ENCODE results near the gene RAP2A. TPM values are rescaled to one million over a fixed set of nuclear protein-coding genes. Genes with fewer than 3 reads are reported as not detected.

Gene RAP2A
- total and polyA plus RNA-seq, 2 experiments from 2014 or later, result 12.1 to 41.9 TPM

GRCh38 chr13:97512732-97513131 lies 78.8 kb downstream of the RAP2A start:
- Histone ChIP-seq H3K79me2 (no peaks in the 10 kb centered on the region), H3K36me3 (replicated peaks; ENCODE audit: insufficient read depth, low read depth) (no peaks in the 10 kb centered on the region), H3K4me2 (no peak overlapping the region), H3K4me1 (ENCODE audit: insufficient read depth) (no peaks in the 10 kb centered on the region), H3K9me2 (replicated peaks; ENCODE audit: insufficient read depth) (no peaks in the 10 kb centered on the region), H4K20me1 (ENCODE audit: insufficient read depth, poor library complexity, severe bottlenecking) (no peaks in the 10 kb centered on the region), H3K9me3 (ENCODE audit: low read depth) (no peaks in the 10 kb centered on the region), H2AFZ (no peak overlapping the region), H3K27me3 (no peaks in the 10 kb centered on the region), H3K4me3 (no peak overlapping the region), H3K27ac (no peak overlapping the region)
- WGBS (ENCODE audit: low lambda C conversion rate, missing lambda C conversion rate), result 89% methylated on average over 3 of the region's 3 CpGs
- TF ChIP-seq EZH2 (IDR thresholded peaks at IDR 0.05; ENCODE audit: borderline replicate concordance) (no peak), CTCF (IDR thresholded peaks at IDR 0.05; ENCODE audit: poor library complexity) (no peak), EZH2phosphoT487 (IDR thresholded peaks at IDR 0.05; ENCODE audit: low read depth, severe bottlenecking, unreplicated experiment) (no peak)
- DNase-seq (ENCODE audit: low spot score), result no peak

- no peaks in the 10 kb centered on the region for H4K20me1 ChIP-seq (ENCODE audit: insufficient read depth, poor library complexity, severe bottlenecking)
- no peaks in the 10 kb centered on the region for H3K27me3 ChIP-seq
- no peak overlapping the region for H3K4me3 ChIP-seq
- WGBS (ENCODE audit: low lambda C conversion rate, missing lambda C conversion rate), result 67% methylated on average over 1 of the region's 1 CpG
- no peaks in the 10 kb centered on the region for H3K36me3 ChIP-seq (replicated peaks; ENCODE audit: insufficient read depth, low read depth)
- no peak for TF ChIP-seq EZH2 (IDR thresholded peaks at IDR 0.05; ENCODE audit: borderline replicate concordance)
- no peak for TF ChIP-seq EZH2phosphoT487 (IDR thresholded peaks at IDR 0.05; ENCODE audit: low read depth, severe bottlenecking, unreplicated experiment)
- no peak for TF ChIP-seq CTCF (IDR thresholded peaks at IDR 0.05; ENCODE audit: poor library complexity)
- DNase-seq (ENCODE audit: low spot score), result no peak
- H3K9me3 ChIP-seq (ENCODE audit: low read depth), result no peaks in the 10 kb centered on the region
- H3K4me1 ChIP-seq (ENCODE audit: insufficient read depth), result no peaks in the 10 kb centered on the region
- no peaks in the 10 kb centered on the region for H3K9me2 ChIP-seq (replicated peaks; ENCODE audit: insufficient read depth)
- no peak overlapping the region for H3K27ac ChIP-seq
- H3K79me2 ChIP-seq, result no peaks in the 10 kb centered on the region
- no peak overlapping the region for H2AFZ ChIP-seq
- no peak overlapping the region for H3K4me2 ChIP-seq
Observed at GRCh38 chr13:97515643-97516042, 81.7 kb downstream of the RAP2A start.

- Histone ChIP-seq H4K20me1 (ENCODE audit: insufficient read depth, poor library complexity, severe bottlenecking) (no peaks in the 10 kb centered on the region), H3K9me3 (ENCODE audit: low read depth) (no peaks in the 10 kb centered on the region), H3K27ac (no peak overlapping the region), H2AFZ (no peak overlapping the region), H3K36me3 (replicated peaks; ENCODE audit: insufficient read depth, low read depth) (no peaks in the 10 kb centered on the region), H3K9me2 (replicated peaks; ENCODE audit: insufficient read depth) (no peaks in the 10 kb centered on the region), H3K4me3 (no peak overlapping the region), H3K79me2 (no peaks in the 10 kb centered on the region), H3K4me1 (ENCODE audit: insufficient read depth) (no peaks in the 10 kb centered on the region), H3K4me2 (no peak overlapping the region), H3K27me3 (no peaks in the 10 kb centered on the region)
- 73% methylated on average over 1 of the region's 1 CpG for WGBS (ENCODE audit: low lambda C conversion rate, missing lambda C conversion rate)
- TF ChIP-seq CTCF (IDR thresholded peaks at IDR 0.05; ENCODE audit: poor library complexity) (no peak), EZH2phosphoT487 (IDR thresholded peaks at IDR 0.05; ENCODE audit: low read depth, severe bottlenecking, unreplicated experiment) (no peak), EZH2 (IDR thresholded peaks at IDR 0.05; ENCODE audit: borderline replicate concordance) (no peak)
- no peak for DNase-seq (ENCODE audit: low spot score)
Observed at GRCh38 chr13:97517967-97518366, 84.0 kb downstream of the RAP2A start.

Small RNA genes lying within 50 kb of the gene (small RNA-seq; reads per million reads assigned to genes)
- gene AL442067.1, result not detected

Other genes starting within 250 kb of the RAP2A start
- gene MBNL2, start 211.8 kb upstream of the RAP2A start, total RNA-seq, result 96.8 and 97.9 TPM in 2 replicates
- 27.4 and 33.8 TPM in 2 replicates for gene MBNL2, start 211.8 kb upstream of the RAP2A start, polyA plus RNA-seq

All from hepatocyte (in vitro differentiated cells).